ENCODE measurements around the gene ACTR8. TPM values are rescaled to one million over a fixed set of nuclear protein-coding genes. Genes with fewer than 3 reads are reported as not detected.

The ACTR8 gene
- total and polyA plus RNA-seq, 2 of the 13 experiments (the other 11 are each of a cell fraction or from before 2014, with no cell fraction given), result 15.5 to 29.0 TPM

GRCh38 chr3:53900666-53901331 is 18.8 kb upstream of the ACTR8 start:
- H3K4me2 ChIP-seq (ENCODE audit: low read depth, low read length), result no peak overlapping the region
- ATAC-seq, result no peak
- peaks cover 2 to 4% of the 10 kb centered on the region in 2 experiments; a peak in 1 of 5 replicates for H3K27me3 ChIP-seq (ENCODE audit: control insufficient read depth in 1 of 2, insufficient read depth in 2 of 2, low read length in 2 of 2)
- BruUV-seq (replicated peaks), result no TSS peak
- no peak overlapping the region for H2AFZ ChIP-seq (ENCODE audit: low read length)
- H4K20me1 ChIP-seq (ENCODE audit: insufficient read depth, low read length), result no peaks in the 10 kb centered on the region
- no peak overlapping the region for H3K4me3 ChIP-seq (replicated peaks in 1 of 3; ENCODE audit: insufficient read depth in 1 of 3, low read depth in 2 of 3, low read length in 3 of 3)
- no peak for TF ChIP-seq AHDC1 (CRISPR knock-in tag; IDR thresholded peaks at IDR 0.05; ENCODE audit: borderline replicate concordance)
- no peak for TF ChIP-seq ONECUT2 (CRISPR knock-in tag; IDR thresholded peaks at IDR 0.05)
- no peak for TF ChIP-seq ATF4 (CRISPR knock-in tag; IDR thresholded peaks at IDR 0.05)
- TF ChIP-seq PRDM15 (CRISPR knock-in tag; IDR thresholded peaks at IDR 0.05), result no peak
- no peak for TF ChIP-seq IRF1 (CRISPR knock-in tag; IDR thresholded peaks at IDR 0.05; ENCODE audit: low read depth)
- H3K4me1 ChIP-seq (ENCODE audit: insufficient read depth, low read length), result no peaks in the 10 kb centered on the region
- POLR2A ChIA-PET, result no interaction called here
- no peak for DNase-seq (ENCODE audit: low spot score)
- no peak for FAIRE-seq
- in situ Hi-C loops (cut with HindIII; ENCODE audit: extremely low pct_ligation_motif_present, low pct_unique_long_range_greater_than_20kb) (no loop called here), intact Hi-C loops (cut with micrococcal nuclease; ENCODE audit: unreplicated experiment) (no loop called here)
- H3K79me2 ChIP-seq (ENCODE audit: insufficient read depth, low read length), result no peaks in the 10 kb centered on the region
- H3K9me3 ChIP-seq (ENCODE audit: low read length), result no peaks in the 10 kb centered on the region
- WGBS (ENCODE audit: low lambda C conversion rate), result 0% methylated on average over 2 of the region's 2 CpGs
- no peak overlapping the region for H3K27ac ChIP-seq (ENCODE audit: extremely low read length, insufficient read depth, low read length)
- H3K36me3 ChIP-seq (replicated peaks in 1 of 2; ENCODE audit: control insufficient read depth in 1 of 2, insufficient read depth in 2 of 2, low read length in 2 of 2), result no peaks in the 10 kb centered on the region
- H3K9ac ChIP-seq (ENCODE audit: insufficient read depth, low read depth, low read length), result no peak overlapping the region
- CTCF ChIA-PET (ENCODE audit: low intra/inter-chr PET ratio, low total read pairs), result no interaction called here

All from HepG2 (cell line).